ENCODE data around the gene CCDC78. TPM values are rescaled to one million over a fixed set of nuclear protein-coding genes. Genes with fewer than 3 reads are reported as not detected.
"Not testable (repeated sequence)": the region's sequence is repeated elsewhere in the genome, so short reads cannot be mapped to it uniquely, and the experiment has no call there.

Gene CCDC78
- total and polyA plus RNA-seq, 4 donors: 0.39 to 1.7 (median 0.97) TPM; not detected in 1

DNA sequence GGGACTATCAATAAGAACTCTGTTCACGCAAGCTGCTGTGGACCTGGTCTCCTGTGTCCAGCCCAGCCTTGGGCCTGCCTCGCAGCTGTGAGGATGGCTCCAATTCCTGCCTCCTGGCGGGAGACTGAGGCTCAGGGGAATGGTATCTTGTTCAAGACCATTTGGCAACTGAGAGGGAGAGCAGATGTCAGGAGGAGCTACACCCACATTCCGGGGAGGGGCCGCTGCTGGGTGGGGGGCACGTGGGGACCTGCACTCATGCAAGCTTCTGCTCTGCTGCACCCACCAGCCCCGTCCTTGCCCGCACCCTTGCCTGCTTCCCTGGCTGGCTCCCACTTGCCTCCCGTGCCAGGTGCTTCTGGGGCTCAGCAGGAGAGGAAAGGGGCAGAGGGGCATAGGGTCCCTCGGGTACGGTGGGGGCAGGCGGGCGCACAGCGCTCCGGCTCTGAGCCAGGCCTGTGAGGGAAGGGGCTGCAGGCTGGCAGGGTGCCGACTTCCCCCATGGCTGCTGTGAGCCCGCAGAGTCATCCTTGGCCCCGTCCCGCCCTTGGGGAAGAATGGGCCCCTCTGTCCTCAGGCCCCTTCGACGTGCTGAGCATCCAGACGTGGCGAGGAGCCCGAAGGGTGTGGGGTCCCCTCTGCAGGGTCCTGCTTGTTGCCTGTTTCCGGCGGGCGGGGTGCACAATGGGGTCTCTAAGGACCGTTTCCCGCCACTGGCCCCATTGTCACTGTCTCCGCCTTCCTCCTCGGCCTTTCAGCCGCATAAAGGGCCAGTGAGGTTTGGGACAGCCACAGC is 8.6 kb downstream of the CCDC78 start:
- no peak overlapping the region for H3K27ac ChIP-seq (ENCODE audit: low read depth in 1 of 2, low read length in 2 of 2)
- ATAC-seq (ENCODE audit: low FRiP score) (no peak), DNase-seq (no peak)
- no peaks in the 10 kb centered on the region for H3K27me3 ChIP-seq (ENCODE audit: control insufficient read depth in 1 of 2, insufficient read depth in 2 of 2, low read length in 1 of 2)
- no peaks in the 10 kb centered on the region for H3K9me3 ChIP-seq (ENCODE audit: control insufficient read depth, low read length)
- WGBS, 2 donors: 87% methylated on average over 27 to 32 of the region's 32 CpGs
- H3K4me1 ChIP-seq (ENCODE audit: control insufficient read depth in 1 of 2, insufficient read depth in 2 of 2, low read length in 2 of 2): no peaks in the 10 kb centered on the region
- intact Hi-C loops (cut with DNase I): loop anchor here in 1 of 2 donors (10.0 kb wide), 1 partner anchor 257 kb away; the partner anchor contains the start of gene LMF1
- H3K4me3 ChIP-seq (ENCODE audit: low read length in 2 of 2): no peak overlapping the region
- no peaks in the 10 kb centered on the region for H3K36me3 ChIP-seq (ENCODE audit: control insufficient read depth in 1 of 2, insufficient read depth in 2 of 2, low read length in 1 of 2)

DNA sequence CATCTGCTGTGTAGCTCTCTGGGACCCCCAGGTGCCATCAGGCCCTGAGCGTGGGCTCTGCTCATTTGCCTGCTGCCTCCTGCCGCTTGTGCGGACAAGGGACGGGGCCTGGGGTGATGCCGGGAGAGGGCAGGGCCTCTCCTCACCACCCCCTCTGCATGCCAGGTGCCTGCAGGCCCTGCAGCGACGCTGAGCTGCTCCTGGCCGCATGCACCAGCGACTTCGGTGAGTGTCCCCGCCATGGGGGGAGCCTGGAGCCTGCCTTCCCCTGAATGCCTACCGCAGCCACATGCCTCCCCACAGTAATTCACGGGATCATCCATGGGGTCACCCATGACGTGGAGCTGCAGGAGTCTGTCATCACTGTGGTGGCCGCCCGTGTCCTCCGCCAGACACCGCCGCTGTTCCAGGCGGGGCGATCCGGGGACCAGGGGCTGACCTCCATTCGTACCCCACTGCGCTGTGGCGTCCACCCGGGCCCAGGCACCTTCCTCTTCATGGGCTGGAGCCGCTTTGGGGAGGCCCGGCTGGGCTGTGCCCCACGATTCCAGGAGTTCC is 9.4 kb downstream of the CCDC78 start:
- intact Hi-C loops (cut with DNase I): loop anchor here in 1 of 2 donors (10.0 kb wide), 1 partner anchor 258 kb away; the partner anchor contains the start of gene LMF1
- Histone ChIP-seq H3K27me3 (ENCODE audit: control insufficient read depth in 1 of 2, insufficient read depth in 2 of 2, low read length in 1 of 2) (no peaks in the 10 kb centered on the region), H3K9me3 (ENCODE audit: control insufficient read depth, low read length) (no peaks in the 10 kb centered on the region), H3K36me3 (ENCODE audit: control insufficient read depth in 1 of 2, insufficient read depth in 2 of 2, low read length in 1 of 2) (no peaks in the 10 kb centered on the region), H3K4me1 (ENCODE audit: control insufficient read depth in 1 of 2, insufficient read depth in 2 of 2, low read length in 2 of 2) (no peaks in the 10 kb centered on the region), H3K27ac (ENCODE audit: low read depth in 1 of 2, low read length in 2 of 2) (no peak overlapping the region), H3K4me3 (ENCODE audit: low read length in 2 of 2) (no peak overlapping the region)
- no peak for ATAC-seq (ENCODE audit: low FRiP score)
- no peak for DNase-seq
- 93 to 94% methylated on average over 28 to 29 of the region's 29 CpGs for WGBS, 2 donors

DNA sequence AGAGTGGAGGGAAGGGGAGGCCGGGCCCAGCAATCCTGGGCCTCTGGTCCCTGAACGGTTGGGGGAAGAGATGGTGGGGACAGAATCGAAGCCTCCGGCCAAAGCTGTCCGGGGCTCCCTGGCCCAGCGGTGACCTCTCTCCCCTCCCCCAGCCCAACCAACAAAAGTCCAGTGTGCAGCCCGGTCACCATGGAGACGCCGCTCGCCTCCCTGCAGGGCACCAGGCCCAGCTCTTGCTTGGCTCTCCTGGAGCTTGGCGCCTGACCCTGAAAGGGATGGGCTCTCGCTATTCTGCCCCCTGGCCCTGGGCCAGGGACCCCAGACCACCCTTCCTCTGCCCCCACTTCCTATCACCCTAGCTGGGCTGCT is 10.1 kb downstream of the CCDC78 start:
- H3K27me3 ChIP-seq (ENCODE audit: control insufficient read depth in 1 of 2, insufficient read depth in 2 of 2, low read length in 1 of 2): no peaks in the 10 kb centered on the region
- no peaks in the 10 kb centered on the region for H3K36me3 ChIP-seq (ENCODE audit: control insufficient read depth in 1 of 2, insufficient read depth in 2 of 2, low read length in 1 of 2)
- H3K9me3 ChIP-seq (ENCODE audit: control insufficient read depth, low read length): no peaks in the 10 kb centered on the region
- H3K27ac ChIP-seq (ENCODE audit: low read depth in 1 of 2, low read length in 2 of 2): no peak overlapping the region
- no peak overlapping the region for H3K4me3 ChIP-seq (ENCODE audit: low read length in 2 of 2)
- ATAC-seq (ENCODE audit: low FRiP score) (no peak), DNase-seq (no peak)
- 8 to 13% methylated on average over 12 of the region's 12 CpGs for WGBS, 2 donors
- intact Hi-C loops (cut with DNase I): loop anchor here in 1 of 2 donors (10.0 kb wide), 1 partner anchor 259 kb away; the partner anchor contains the start of gene LMF1
- no peaks in the 10 kb centered on the region for H3K4me1 ChIP-seq (ENCODE audit: control insufficient read depth in 1 of 2, insufficient read depth in 2 of 2, low read length in 2 of 2)

DNA sequence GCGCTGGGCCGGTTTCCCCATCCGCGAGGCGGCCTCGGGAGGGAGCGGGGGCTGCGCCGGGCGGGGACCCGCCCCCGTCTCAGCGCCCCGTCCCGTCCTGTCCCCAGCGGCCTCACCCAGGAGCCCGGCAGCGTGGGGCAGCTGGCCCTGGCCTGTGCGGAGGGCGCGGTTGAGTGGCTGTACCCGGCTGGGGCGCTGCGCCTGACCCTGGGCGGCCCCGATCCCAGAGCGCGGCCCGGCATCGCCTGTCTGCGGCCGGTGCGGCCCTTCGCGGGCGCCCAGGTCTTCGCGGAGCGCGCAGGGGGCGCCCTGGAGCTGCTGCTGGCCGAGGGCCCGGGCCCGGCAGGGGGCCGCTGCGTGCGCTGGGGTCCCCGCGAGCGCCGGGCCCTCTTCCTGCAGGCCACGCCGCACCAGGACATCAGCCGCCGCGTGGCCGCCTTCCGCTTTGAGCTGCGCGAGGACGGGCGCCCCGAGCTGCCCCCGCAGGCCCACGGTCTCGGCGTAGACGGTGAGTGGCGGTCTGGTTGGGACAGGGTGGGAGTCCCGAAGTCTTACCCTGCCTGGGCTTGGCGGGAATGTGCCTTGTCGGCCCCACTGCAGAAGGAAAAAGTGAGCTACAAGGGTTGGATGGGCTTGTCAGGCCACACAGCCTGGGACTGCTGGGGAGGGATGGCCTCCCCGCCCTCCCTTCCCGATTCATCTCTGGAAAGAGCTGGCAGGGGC is 10.6 kb downstream of the CCDC78 start:
- ATAC-seq (ENCODE audit: low FRiP score): no peak

DNA sequence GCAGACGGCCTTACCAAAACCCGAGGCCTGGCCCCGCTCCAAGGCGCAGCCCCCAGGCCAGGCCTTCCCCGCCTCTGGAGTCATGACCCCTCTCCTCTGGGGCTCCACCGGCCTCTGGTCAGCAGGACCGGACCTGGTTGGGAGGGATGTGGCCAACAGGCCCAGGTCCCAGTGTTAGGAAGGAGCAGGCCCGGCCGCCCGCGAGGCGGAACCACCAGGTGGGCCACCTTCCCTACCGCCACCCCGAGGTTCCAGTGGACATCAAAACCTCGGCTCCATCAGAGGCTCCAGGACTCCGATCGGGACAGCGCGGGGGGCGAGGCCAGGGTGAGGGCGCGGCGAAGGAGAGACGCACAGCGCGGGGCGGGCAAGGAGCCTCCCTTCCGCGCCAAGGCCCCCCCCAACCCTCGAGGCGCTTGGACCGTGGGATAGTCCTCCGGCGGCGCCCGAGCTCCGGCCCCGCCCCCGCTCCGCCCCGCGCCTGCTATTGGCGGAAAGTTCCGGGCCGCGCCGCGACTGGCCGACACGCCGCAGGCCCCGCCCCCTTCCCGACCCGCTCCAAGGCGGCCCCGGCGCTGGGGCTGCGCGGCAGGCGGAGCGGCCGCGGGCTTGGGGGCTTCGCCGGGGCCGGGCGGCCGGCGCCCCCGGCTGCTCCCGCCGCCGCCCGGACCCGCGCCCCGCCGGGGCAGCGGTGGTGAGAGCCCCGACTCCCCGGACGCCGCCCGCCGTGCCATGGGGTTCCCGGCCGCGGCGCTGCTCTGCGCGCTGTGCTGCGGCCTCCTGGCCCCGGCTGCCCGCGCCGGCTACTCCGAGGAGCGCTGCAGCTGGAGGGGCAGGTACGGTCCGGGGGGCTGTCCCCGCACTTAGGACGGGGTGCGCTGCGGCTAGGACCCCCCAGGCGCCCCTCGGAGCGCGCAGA is 11.4 kb downstream of the CCDC78 start, which contains the start of gene METRN:
TSS of gene METRN (plus strand) at position 561 of the 919 bp plus-strand sequence. CDS start at position 733, 172 bp downstream.
- H3K27me3 ChIP-seq (ENCODE audit: control insufficient read depth in 1 of 2, insufficient read depth in 2 of 2, low read length in 1 of 2): no peaks in the 10 kb centered on the region
- peak; percentile 94 to 98 for DNase-seq
- H3K4me1 ChIP-seq (ENCODE audit: control insufficient read depth in 1 of 2, insufficient read depth in 2 of 2, low read length in 2 of 2): no peaks in the 10 kb centered on the region
- H3K4me3 ChIP-seq (ENCODE audit: low read length in 2 of 2): peak within 1 kb of the TSS; percentile 50 to 64
- H3K9me3 ChIP-seq (ENCODE audit: control insufficient read depth, low read length): no peaks in the 10 kb centered on the region
- ATAC-seq (ENCODE audit: low FRiP score): peak; percentile 91
- no peak within 1 kb of the TSS for H3K27ac ChIP-seq (ENCODE audit: low read depth in 1 of 2, low read length in 2 of 2)
- intact Hi-C loops (cut with DNase I): loop anchor here (5.0 to 10.0 kb wide), 3 partner anchors 72 to 342 kb away; partner anchors contain the start of genes CHTF18 (in 1 of the 2), LMF1 (in 1 of the 2) and RPUSD1 (in 1 of the 2)
- no peaks in the 10 kb centered on the region for H3K36me3 ChIP-seq (ENCODE audit: control insufficient read depth in 1 of 2, insufficient read depth in 2 of 2, low read length in 1 of 2)
- WGBS, 2 donors: 4 to 7% methylated on average over 59 to 108 of the region's 108 CpGs

More for the DNA sequence above, 10.6 kb downstream of the CCDC78 start:
- Histone ChIP-seq H3K36me3 (ENCODE audit: control insufficient read depth in 1 of 2, insufficient read depth in 2 of 2, low read length in 1 of 2) (no peaks in the 10 kb centered on the region), H3K4me1 (ENCODE audit: control insufficient read depth in 1 of 2, insufficient read depth in 2 of 2, low read length in 2 of 2) (no peaks in the 10 kb centered on the region), H3K27ac (ENCODE audit: low read depth in 1 of 2, low read length in 2 of 2) (no peak overlapping the region), H3K9me3 (ENCODE audit: control insufficient read depth, low read length) (no peaks in the 10 kb centered on the region), H3K27me3 (ENCODE audit: control insufficient read depth in 1 of 2, insufficient read depth in 2 of 2, low read length in 1 of 2) (no peaks in the 10 kb centered on the region), H3K4me3 (ENCODE audit: low read length in 2 of 2) (peak overlapping the region; percentile 50 to 64)
- WGBS, 2 donors: 1 to 2% methylated on average over 36 to 74 of the region's 74 CpGs
- no peak for DNase-seq
- intact Hi-C loops (cut with DNase I): loop anchor here in 1 of 2 donors (10.0 kb wide), 1 partner anchor 259 kb away; the partner anchor contains the start of gene LMF1

DNA sequence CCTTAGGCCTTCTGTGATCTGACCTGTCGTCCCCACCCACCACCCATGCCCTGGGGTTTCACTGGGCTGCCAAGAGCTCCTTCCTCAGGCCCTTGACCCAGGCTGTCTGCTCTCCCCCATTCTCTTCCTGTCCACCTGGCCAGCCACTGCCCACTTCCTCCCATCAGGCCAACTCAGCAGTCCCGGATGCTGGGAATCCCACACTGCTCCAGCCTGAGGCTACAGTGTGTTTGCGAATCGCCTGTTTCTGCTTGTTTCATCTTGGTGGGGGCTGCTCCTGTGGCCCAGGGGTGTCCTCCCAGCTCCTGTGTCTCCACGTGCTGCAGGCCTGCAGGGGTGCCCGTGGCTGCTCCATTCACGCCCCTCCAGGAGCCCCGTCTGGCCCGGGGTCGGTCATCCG is 12.2 kb downstream of the CCDC78 start:
- Histone ChIP-seq H3K4me3 (ENCODE audit: low read length in 2 of 2) (no peak overlapping the region), H3K4me1 (ENCODE audit: control insufficient read depth in 1 of 2, insufficient read depth in 2 of 2, low read length in 2 of 2) (no peaks in the 10 kb centered on the region), H3K9me3 (ENCODE audit: control insufficient read depth, low read length) (no peaks in the 10 kb centered on the region), H3K27ac (ENCODE audit: low read depth in 1 of 2, low read length in 2 of 2) (no peak overlapping the region), H3K27me3 (ENCODE audit: control insufficient read depth in 1 of 2, insufficient read depth in 2 of 2, low read length in 1 of 2) (no peaks in the 10 kb centered on the region), H3K36me3 (ENCODE audit: control insufficient read depth in 1 of 2, insufficient read depth in 2 of 2, low read length in 1 of 2) (no peaks in the 10 kb centered on the region)
- 82 to 85% methylated on average over 11 of the region's 11 CpGs for WGBS, 2 donors
- DNase-seq (no peak), ATAC-seq (ENCODE audit: low FRiP score) (no peak)
- intact Hi-C loops (cut with DNase I): loop anchor here (5.0 to 10.0 kb wide), 3 partner anchors 73 to 343 kb away; partner anchors contain the start of genes CHTF18 (in 1 of the 2), LMF1 (in 1 of the 2) and RPUSD1 (in 1 of the 2)

DNA sequence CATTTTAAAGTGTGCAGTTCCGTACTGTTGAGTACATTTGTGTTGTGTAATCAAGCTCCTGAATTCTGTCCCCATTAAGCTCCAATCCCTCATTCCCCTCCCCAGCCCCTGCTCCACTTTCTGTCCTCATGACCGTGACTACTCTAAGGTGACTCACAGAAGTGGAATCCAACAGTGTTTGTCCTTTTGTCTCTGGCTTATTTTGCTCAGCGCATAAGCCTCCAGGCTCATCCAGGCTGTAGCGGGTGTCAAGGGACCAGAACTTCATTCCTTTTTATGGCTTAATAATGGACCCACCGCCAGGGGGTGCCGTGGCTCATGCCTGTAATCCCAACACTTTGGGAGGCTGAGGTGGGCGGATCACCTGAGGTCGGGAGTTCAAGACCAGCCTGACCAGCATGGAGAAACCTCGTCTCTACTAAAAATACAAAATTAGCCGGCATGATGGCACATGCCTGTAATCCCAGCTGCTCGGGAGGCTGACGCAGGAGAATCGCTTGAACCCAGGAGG is 13.4 kb downstream of the CCDC78 start:
- 50 to 54% methylated on average over 13 of the region's 13 CpGs for WGBS, 2 donors
- H3K27ac ChIP-seq (ENCODE audit: low read depth in 1 of 2, low read length in 2 of 2); ATAC-seq (ENCODE audit: low FRiP score); H3K4me1 ChIP-seq (ENCODE audit: control insufficient read depth in 1 of 2, insufficient read depth in 2 of 2, low read length in 2 of 2); H3K27me3 ChIP-seq (ENCODE audit: control insufficient read depth in 1 of 2, insufficient read depth in 2 of 2, low read length in 1 of 2); H3K36me3 ChIP-seq (ENCODE audit: control insufficient read depth in 1 of 2, insufficient read depth in 2 of 2, low read length in 1 of 2); H3K4me3 ChIP-seq (ENCODE audit: low read length in 2 of 2); H3K9me3 ChIP-seq (ENCODE audit: control insufficient read depth, low read length); DNase-seq: not testable (repeated sequence)
- intact Hi-C loops (cut with DNase I): loop anchor here (5.0 to 10.0 kb wide), 3 partner anchors 75 to 345 kb away; partner anchors contain the start of genes CHTF18 (in 1 of the 2), LMF1 (in 1 of the 2) and RPUSD1 (in 1 of the 2)

Measured in aorta (tissue), 5 donors.